Stimulated activated CD8-positive, alpha-beta memory T cell treated with anti-CD3 and anti-CD28 coated beads, Interleukin-2, amount 100 ng/mL, for 1 hour (primary cell): ENCODE measurements around the gene ADCY6.

Source experiments
- DNase-seq, 2 donors: peaks; one replicate each; pipeline ENCODE4 v3.0.0-alpha.2; 2020; ENCODE audit warnings: low read depth in 2 of 2

ADCY6 gene

GRCh38 chr12:48783432-48783831 is 5.5 kb downstream of the ADCY6 start:
- DNase-seq = no peak

DNA sequence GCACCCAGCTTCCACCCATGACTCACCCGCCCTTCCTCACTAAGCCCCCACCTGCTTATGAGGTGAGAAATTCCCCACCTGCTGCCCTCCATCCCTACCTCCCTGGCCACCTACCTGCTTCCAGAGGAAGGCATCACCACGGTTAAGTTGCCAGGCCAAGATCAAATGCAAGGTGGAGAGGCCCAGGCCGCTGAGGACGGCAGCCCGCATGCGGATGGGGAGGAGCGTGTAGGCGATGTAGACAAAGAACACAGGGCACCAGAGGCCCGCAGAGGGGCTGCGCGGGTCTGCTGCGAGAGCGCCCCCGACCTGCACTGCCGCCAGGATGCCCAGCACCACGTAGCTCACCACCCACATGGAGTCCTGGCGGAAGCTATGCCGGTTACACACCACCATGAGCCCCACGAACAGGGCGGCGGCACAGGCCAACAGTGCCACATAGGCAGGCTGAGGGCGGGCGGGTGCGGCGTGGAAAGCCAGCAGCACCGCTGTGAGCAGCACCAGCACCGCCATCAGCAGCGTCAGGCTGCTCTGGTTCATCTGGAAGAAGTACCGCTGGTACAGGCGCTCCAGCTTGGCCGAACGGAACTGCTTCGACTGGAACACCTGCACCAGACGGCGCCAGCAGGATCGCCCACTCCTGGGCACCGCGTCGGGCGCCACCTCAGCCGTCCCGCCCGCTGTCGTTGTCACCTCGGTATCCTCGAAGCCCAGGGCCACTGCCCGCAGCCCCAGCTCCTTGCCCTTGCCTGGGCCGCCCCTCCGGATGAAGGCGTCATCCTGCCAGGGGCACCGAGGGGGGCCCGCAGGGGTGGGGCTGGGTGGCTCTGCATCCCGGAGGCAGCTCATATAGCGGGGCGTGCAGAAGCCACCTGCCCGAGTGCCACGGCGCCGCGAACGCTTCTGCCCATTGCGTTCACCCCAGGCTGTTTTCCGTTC is 6.2 kb downstream of the ADCY6 start:
- DNase-seq = no peak

GRCh38 chr12:48781750-48782456 is 7.0 kb downstream of the ADCY6 start:
- no peak for DNase-seq

DNA sequence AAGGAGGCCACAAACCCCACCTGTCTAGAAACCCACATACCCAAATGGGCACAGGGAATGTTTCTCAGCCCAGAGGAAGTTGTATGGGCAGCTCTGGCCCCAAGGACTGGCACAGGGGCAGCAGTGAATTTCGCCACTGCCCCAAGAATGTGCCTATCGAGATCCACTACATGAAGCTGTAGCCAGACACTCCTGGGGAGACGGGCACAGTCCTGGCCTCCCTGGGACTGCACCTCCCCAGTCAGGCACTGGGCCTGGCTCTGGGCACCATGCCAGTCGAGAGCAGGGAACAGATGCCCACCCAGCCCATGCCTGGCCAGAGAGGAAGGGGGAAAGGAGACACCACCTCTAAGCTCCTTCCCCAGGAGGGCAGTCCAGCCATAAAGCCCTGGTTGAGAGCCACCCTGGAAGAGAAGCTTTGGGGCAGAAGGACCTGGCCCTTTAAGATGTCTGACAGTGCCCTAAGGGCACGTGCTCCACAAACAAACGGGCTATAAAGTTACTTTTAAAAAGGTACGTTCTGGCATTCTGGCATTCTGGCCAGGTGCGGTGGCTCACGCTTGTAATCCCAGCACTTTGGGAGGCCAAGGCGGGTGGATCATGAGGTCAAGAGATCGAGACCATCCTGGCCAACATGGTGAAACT is 8.4 kb downstream of the ADCY6 start:
- no peak for DNase-seq

GRCh38 chr12:48779869-48780268 is 9.0 kb downstream of the ADCY6 start:
- no peak for DNase-seq

DNA sequence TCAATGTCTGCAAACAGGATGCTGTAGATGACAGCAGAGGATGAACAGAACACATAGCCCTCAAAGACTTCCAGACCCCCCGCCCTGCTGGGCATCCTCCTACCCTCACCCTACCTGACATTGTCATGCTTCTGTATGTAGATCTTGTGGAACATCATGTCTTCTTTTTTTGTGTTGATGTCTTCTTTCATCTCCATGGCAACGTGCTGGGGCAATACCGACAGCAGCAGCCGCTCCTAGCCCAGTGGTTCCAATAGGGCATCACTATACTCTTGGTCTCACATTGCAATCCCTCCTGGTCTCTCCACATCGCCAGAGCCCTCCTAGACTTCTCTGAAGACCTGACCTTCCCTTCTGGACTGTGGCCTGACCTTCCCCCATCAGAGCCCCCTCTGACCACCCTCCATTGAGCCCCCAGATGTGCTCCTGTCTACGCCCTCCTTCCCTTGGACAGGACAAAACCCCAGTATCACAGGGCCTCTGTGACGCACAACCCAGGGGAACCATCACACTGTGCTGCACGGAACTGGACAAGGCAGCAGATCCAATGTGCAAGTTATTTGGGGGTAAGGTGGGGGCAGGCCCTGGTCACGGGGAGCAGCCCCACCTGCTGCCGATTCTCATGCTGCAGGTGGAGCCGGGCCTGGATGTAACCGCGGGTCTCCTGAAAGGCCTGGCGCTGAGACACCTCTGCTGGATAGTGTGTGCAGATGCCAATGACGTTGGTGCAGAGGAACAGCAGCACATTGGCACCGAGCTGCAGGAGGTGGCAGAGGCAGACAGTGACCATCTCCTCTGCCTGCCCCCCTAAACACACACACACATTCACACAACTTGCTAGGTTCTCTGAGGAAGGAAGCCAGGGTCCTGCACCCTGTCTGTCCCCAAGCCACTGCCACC is 11.1 kb downstream of the ADCY6 start:
- DNase-seq = no peak

GRCh38 chr12:48776956-48777355 is 11.9 kb downstream of the ADCY6 start:
- no peak for DNase-seq

DNA sequence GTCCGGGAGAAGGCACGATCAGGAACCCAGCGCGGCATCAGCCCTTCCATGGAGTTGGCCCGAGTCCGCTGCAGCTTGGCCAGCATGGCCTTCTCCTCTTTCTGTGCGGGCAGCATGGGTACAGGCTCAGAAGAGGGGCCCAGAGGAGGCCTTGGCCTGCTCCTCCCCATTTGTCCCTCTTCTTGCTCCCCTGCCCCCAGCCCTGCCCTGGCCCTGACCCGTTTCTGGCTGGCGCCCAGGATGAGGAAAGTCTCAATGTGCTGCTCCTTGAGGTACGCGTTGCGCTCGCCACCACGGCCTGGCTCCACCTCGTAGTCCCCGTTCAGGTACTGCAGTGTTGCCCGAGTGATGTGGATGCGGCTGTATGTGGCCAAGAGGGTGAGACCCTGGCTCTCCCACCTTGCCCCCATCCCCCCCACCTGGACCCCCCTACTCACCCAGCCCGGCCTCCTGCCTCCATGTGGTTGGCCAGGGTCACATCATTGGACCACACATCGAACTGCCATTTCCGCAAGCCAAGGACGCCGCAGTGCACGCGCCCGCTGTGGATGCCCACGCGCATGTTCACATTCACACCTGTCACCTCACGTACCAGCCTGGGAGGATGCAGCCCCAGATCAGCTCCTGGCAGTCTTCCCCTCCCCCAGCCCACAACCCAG is 12.8 kb downstream of the ADCY6 start:
- DNase-seq = no peak

- no peak for DNase-seq
These were observed 13.6 kb downstream of the ADCY6 start for GRCh38 chr12:48775299-48775698.

DNA sequence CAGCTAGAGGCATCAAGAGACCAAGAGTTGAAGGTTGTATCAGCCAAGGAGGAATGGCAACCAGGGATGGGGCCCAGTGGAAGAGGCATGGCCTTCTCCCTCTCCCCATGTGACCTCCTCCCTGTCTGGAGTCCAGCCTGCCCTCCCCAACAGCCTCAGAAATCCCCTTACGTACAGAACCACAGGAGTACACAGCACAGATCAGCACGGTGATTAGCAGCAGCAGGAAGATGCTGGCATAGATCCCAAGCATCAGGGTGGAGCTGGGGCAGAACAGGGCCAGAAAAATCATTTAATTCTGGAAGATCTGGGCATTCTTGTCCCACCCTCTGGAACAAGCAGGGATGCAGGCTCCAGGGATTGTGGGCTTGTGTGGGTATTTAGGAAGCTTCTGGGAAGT is 14.4 kb downstream of the ADCY6 start:
- no peak for DNase-seq

- no peak for DNase-seq
These were observed 15.2 kb downstream of the ADCY6 start for GRCh38 chr12:48773686-48774085.

GRCh38 chr12:48771588-48772112 is 17.2 kb downstream of the ADCY6 start:
- DNase-seq = no peak

GRCh38 chr12:48770756-48771155 is 18.1 kb downstream of the ADCY6 start:
- no peak for DNase-seq

DNA sequence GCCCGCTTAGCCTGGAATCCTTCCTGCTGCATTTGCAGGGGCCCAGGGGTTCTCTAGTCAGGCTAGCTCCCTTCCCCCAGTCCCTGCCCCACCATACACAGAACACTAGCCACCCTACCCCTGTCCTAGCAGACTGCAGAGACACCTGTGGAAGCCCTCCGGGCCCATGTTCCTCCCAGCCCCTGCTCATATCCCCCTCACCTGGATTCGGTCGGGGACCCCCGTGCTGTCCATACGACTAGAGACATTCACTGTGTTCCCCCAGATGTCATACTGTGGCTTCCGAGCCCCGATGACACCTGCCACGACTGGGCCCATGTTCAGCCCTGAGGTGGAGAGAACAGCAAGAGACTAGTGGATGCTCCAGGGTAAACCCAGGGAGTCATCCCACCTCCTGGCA is 20.2 kb downstream of the ADCY6 start:
- DNase-seq = no peak

DNA sequence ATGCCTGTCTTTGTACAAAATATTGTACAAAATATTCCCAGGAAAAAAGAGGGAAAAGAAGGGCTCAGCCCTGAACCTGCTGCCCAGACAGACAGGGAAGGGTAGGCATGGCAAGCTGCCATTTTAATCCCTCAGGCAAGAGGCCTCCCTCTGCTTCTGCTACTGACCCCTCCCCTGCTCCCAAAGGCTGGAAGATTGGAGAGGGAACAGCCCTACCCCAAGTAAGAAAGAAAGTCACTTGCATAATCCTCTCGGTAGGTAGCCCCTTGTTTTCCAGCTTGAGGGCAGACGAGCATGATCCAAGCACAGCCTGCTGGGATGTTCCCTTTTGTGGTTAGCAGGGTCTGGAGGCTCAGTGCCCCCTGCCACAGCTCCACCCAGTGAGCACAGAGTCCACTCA is 20.7 kb downstream of the ADCY6 start:
- no peak for DNase-seq

DNA sequence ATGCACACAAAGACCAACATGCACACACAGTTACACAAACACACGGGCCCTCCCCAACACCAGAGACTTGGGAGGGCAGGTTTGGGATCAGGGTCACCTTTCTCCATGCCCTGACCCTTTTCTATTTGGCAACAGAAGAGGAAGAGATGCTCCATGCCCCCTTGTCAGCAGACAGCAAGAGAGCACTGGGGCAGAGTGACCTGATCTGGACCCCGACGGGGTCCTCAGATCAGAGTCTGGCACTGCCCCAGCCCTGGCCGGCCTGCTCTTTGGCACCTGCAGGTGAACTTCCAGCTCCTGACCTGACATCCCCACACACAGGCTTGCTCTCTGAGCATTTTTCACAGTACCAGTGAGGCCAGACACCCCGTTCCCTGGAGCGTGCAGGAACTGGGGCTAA is 21.4 kb downstream of the ADCY6 start:
- DNase-seq = no peak

GRCh38 chr12:48767047-48767446 is 21.8 kb downstream of the ADCY6 start:
- DNase-seq = no peak

DNA sequence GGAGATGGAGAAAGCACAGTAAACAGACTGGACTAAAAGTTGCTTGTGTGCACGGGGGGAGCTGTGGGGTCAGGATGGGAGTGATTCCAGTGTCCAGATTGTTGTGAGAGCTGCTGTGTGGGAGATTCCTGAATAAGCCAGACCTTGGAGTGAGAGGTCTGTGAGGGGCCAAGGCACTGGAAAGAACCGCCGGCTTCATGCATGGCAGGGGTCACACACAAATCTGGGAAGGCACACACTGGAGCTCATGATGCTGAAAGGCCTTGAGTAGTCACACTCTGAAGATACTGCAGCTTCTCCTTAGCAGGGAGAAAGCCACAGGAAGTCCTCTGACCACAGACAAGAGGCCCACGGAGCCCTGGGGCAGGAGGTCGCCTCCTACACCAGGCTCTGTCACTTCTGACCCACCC is 23.1 kb downstream of the ADCY6 start:
- DNase-seq = no peak

DNA sequence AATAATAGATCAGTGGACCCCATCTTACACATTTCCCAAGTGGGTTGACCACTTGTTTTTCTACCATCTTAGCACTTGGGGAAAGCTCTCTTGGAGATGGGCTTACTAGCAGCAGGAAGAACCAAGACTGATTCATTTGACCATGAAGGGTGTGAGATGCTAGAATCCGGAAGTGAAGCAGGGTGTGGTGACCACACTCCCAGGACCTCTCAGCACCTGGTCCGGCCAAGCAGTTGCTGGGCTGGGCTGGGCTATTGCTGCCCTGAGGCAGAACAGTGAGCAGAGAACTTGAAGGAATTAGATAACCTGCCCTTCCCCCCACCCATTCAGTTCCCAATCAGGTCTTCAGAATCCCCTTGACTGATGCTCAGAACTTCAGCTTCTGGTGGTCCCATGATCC is 24.4 kb downstream of the ADCY6 start:
- DNase-seq = no peak

DNA sequence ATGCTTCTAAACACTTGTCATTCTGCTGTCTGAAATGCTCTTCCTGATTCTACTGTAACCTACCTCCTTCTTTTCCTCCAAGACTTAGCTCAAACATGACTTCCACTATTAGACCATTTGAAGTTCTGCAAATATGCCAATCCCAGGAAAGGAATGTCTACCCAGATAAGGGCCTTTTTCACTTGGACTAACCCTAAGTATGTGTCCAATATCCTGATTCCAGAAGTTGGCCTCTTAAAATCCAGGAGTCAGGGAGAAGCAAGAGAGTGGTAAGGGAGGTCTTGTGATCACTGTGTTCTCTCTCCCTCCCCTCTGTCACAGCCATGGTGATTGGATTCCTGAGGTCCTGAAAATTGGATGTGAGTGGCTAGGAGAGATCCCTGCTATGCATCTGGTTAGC is 30.2 kb downstream of the ADCY6 start:
- no peak for DNase-seq

- no peak for DNase-seq
These were observed 30.7 kb downstream of the ADCY6 start for GRCh38 chr12:48758186-48758585.
